Hepatocyte (in vitro differentiated cells): ENCODE results near the gene DEPDC5. TPM values are rescaled to one million over a fixed set of nuclear protein-coding genes. Genes with fewer than 3 reads are reported as not detected.

Experiments
- DNase-seq: peaks from one replicate; pipeline ENCODE4 v3.0.0-alpha.2; 2016; ENCODE audit warnings: low spot score
- H2AFZ ChIP-seq: fragments of 200-600 bp; sonication (generic); 2 replicates; pipeline ENCODE4 v1.6.0; 2016; ENCODE audit warnings: antibody characterized with exemption, mild to moderate bottlenecking
- H3K27ac ChIP-seq: fragments of 200-600 bp; sonication (generic); 2 replicates; pipeline ENCODE4 v1.5.1; 2016; ENCODE audit warnings: mild to moderate bottlenecking
- H3K27me3 ChIP-seq: fragments of 200-600 bp; sonication (generic); 2 replicates; pipeline ENCODE4 v1.6.1; 2016
- H3K36me3 ChIP-seq: fragments of 200-600 bp; sonication (generic); replicated peaks from 2 replicates; pipeline ENCODE4 v1.5.1; 2016; ENCODE audit warnings: low read depth; ENCODE audit not compliant: insufficient read depth
- H3K4me1 ChIP-seq: fragments of 200-600 bp; sonication (generic); 2 replicates; pipeline ENCODE4 v1.5.1; 2016; ENCODE audit warnings: mild to moderate bottlenecking, moderate library complexity; ENCODE audit not compliant: insufficient read depth
- H3K4me2 ChIP-seq: fragments of 200-600 bp; sonication (generic); 2 replicates; pipeline ENCODE4 v1.6.0; 2016
- H3K4me3 ChIP-seq: fragments of 200-600 bp; sonication (generic); 2 replicates; pipeline ENCODE4 v1.5.1; 2016; ENCODE audit warnings: mild to moderate bottlenecking
- H3K79me2 ChIP-seq: fragments of 200-600 bp; sonication (generic); 2 replicates; pipeline ENCODE4 v1.6.0; 2017; ENCODE audit warnings: mild to moderate bottlenecking
- H3K9me2 ChIP-seq: fragments of 200-600 bp; sonication (generic); replicated peaks from 2 replicates; pipeline ENCODE4 v1.6.0; 2017; ENCODE audit warnings: mild to moderate bottlenecking; ENCODE audit not compliant: insufficient read depth
- H3K9me3 ChIP-seq: fragments of 200-600 bp; sonication (generic); 2 replicates; pipeline ENCODE4 v1.5.1; 2016; ENCODE audit warnings: low read depth, mild to moderate bottlenecking
- H4K20me1 ChIP-seq: fragments of 200-600 bp; sonication (generic); 2 replicates; pipeline ENCODE4 v1.6.0; 2016; ENCODE audit warnings: mild to moderate bottlenecking; ENCODE audit not compliant: insufficient read depth, poor library complexity, severe bottlenecking
- CTCF ChIP-seq: fragments of 200-600 bp; sonication (generic); IDR thresholded peaks from 2 replicates; pipeline ENCODE4 v1.5.1; 2016; ENCODE audit warnings: antibody characterized with exemption, mild to moderate bottlenecking; ENCODE audit not compliant: poor library complexity
- EZH2 ChIP-seq: fragments of 200-600 bp; sonication (generic); IDR thresholded peaks from 2 replicates; pipeline ENCODE4 v1.6.1; 2016; ENCODE audit warnings: antibody characterized with exemption, mild to moderate bottlenecking, borderline replicate concordance
- EZH2phosphoT487 ChIP-seq: fragments of 200-600 bp; sonication (generic); IDR thresholded peaks from one replicate; pipeline ENCODE4 v1.6.1; 2018; ENCODE audit warnings: antibody characterized with exemption, mild to moderate bottlenecking, low read depth, moderate library complexity; ENCODE audit not compliant: unreplicated experiment, severe bottlenecking
- WGBS: methylation state at CpG from one replicate; pipeline ENCODE4 v1.1.6; 2016; ENCODE audit warnings: low lambda C conversion rate; ENCODE audit errors: missing lambda C conversion rate; 5-methylcytosine and 5-hydroxymethylcytosine counted together
- polyA plus RNA-seq: library from polyadenylated mRNA; unstranded; fragments of >200 nt; fragmentation: Nextera tagmentation; extraction: Ambion mirVana; gene quantifications from 2 replicates; pipeline ENCODE4 v1.2.1, GENCODE V29; 2016
- total RNA-seq: library from RNA; depleted of rRNA; stranded (reverse); fragments of >200 nt; gene quantifications from 2 replicates; pipeline ENCODE4 v1.2.3, GENCODE V29; 2014

Gene DEPDC5
- total and polyA plus RNA-seq, 2 experiments from 2014 or later = 12.9 to 14.5 TPM

GRCh38 chr22:31733580-31734079 is 20.2 kb upstream of the DEPDC5 start:
- H4K20me1 ChIP-seq = no peaks in the 10 kb centered on the region
- H3K9me3 ChIP-seq = no peaks in the 10 kb centered on the region
- H3K4me2 ChIP-seq = no peak overlapping the region
- H2AFZ ChIP-seq = no peak overlapping the region
- H3K4me1 ChIP-seq = peaks cover 13% of the 10 kb centered on the region
- no peak for TF ChIP-seq EZH2
- TF ChIP-seq CTCF = no peak
- TF ChIP-seq EZH2phosphoT487 = no peak
- DNase-seq = no peak
- 94% methylated on average over 7 of the region's 7 CpGs for WGBS
- no peaks in the 10 kb centered on the region for H3K36me3 ChIP-seq
- peak overlapping the region; percentile 23 for H3K27ac ChIP-seq
- no peaks in the 10 kb centered on the region for H3K27me3 ChIP-seq
- no peaks in the 10 kb centered on the region for H3K9me2 ChIP-seq
- peaks cover 76% of the 10 kb centered on the region for H3K79me2 ChIP-seq
- H3K4me3 ChIP-seq = no peak overlapping the region

DNA sequence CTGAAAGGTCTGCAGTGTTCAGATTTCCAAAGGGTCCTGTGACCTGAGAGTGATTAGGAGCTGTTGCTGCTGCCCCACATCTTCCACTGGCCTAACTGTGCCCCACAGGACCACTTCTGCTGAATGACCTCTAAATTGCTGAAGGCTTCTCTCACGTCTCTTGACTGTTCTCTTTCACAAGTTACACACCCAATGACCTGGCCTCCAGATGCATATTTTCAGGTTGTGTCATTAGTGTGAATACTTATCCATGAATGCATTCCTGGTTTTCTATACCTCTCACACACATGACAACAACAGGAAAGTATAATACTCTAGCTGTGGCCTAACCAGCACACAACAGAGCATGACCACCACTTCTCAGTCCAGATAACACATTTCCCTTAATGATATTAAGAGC is 19.3 kb upstream of the DEPDC5 start:
- no peaks in the 10 kb centered on the region for H3K27me3 ChIP-seq
- no peak overlapping the region for H2AFZ ChIP-seq
- H3K79me2 ChIP-seq = peaks cover 76% of the 10 kb centered on the region
- H3K36me3 ChIP-seq = no peaks in the 10 kb centered on the region
- TF ChIP-seq CTCF (no peak), EZH2 (no peak), EZH2phosphoT487 (no peak)
- no peaks in the 10 kb centered on the region for H3K9me3 ChIP-seq
- no peak overlapping the region for H3K4me3 ChIP-seq
- no peak overlapping the region for H3K4me2 ChIP-seq
- peak overlapping the region; percentile 63 for H3K27ac ChIP-seq
- no peak for DNase-seq
- H3K4me1 ChIP-seq = peaks cover 13% of the 10 kb centered on the region
- no peaks in the 10 kb centered on the region for H3K9me2 ChIP-seq
- 74% methylated on average over 1 of the region's 1 CpG for WGBS
- peaks cover under 1% of the 10 kb centered on the region for H4K20me1 ChIP-seq

DNA sequence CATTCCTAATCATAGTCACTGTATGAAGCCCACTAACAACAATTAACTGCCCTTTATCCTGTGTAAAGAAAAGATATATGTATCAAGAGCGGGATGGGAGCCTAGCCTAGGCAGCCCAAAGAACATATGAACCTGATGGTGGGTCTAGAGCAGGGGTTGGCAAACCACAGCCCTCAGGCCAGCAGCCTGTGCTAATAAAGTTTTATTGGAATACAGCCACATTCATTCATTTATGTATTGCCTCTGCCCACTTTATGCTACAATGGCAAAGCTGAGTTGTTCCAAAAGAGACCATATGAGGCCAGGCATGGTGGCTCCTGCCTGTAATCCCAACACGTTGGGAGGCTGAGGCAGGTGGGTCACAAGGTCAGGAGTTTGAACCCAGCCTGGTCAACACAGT is 17.4 kb upstream of the DEPDC5 start:
- Histone ChIP-seq H4K20me1 (peaks cover 14% of the 10 kb centered on the region), H3K36me3 (no peaks in the 10 kb centered on the region), H3K4me2 (no peak overlapping the region), H3K4me1 (peaks cover 17% of the 10 kb centered on the region), H3K4me3 (no peak overlapping the region), H3K9me3 (no peaks in the 10 kb centered on the region), H3K27ac (no peak overlapping the region), H3K9me2 (no peaks in the 10 kb centered on the region), H3K27me3 (no peaks in the 10 kb centered on the region), H3K79me2 (peaks cover 79% of the 10 kb centered on the region), H2AFZ (no peak overlapping the region)
- no peak for DNase-seq
- WGBS = 98% methylated on average over 2 of the region's 2 CpGs
- no peak for TF ChIP-seq CTCF
- no peak for TF ChIP-seq EZH2
- TF ChIP-seq EZH2phosphoT487 = no peak

- Histone ChIP-seq H3K4me2 (no peak overlapping the region), H3K27me3 (no peaks in the 10 kb centered on the region), H3K36me3 (no peaks in the 10 kb centered on the region), H3K4me1 (peaks cover 8% of the 10 kb centered on the region), H4K20me1 (peaks cover 26% of the 10 kb centered on the region), H3K27ac (no peak overlapping the region), H3K79me2 (peaks cover 92% of the 10 kb centered on the region), H2AFZ (no peak overlapping the region), H3K9me2 (no peaks in the 10 kb centered on the region), H3K9me3 (no peaks in the 10 kb centered on the region), H3K4me3 (no peak overlapping the region)
- no peak for DNase-seq
- TF ChIP-seq EZH2 (no peak), CTCF (no peak)
- 94% methylated on average over 5 of the region's 5 CpGs for WGBS
These were observed 15.9 kb upstream of the DEPDC5 start for GRCh38 chr22:31737932-31738331.
